Neuronal stem cell (in vitro differentiated cells): ENCODE results near the gene AKAP5.

ENCODE experiments used
- DNase-seq: peaks from one replicate; pipeline ENCODE4 v3.0.0-alpha.2; 2013; ENCODE audit warnings: low spot score
- H2AFZ ChIP-seq: one replicate; pipeline ENCODE4 v1.6.1; 2013; ENCODE audit warnings: mild to moderate bottlenecking, low read length, inconsistent platforms
- H2AK5ac ChIP-seq: 2 replicates; pipeline ENCODE4 v1.6.1; 2013; ENCODE audit warnings: low read depth, mild to moderate bottlenecking, inconsistent platforms, low read length, moderate library complexity, mixed read lengths
- H2BK120ac ChIP-seq: 2 replicates; pipeline ENCODE4 v1.6.1; 2013; ENCODE audit warnings: low read depth, mild to moderate bottlenecking, inconsistent platforms, low read length, moderate library complexity, mixed read lengths
- H2BK12ac ChIP-seq: one replicate; pipeline ENCODE4 v1.6.1; 2013; ENCODE audit warnings: low read length, inconsistent platforms
- H2BK15ac ChIP-seq: 2 replicates; pipeline ENCODE4 v1.6.1; 2013; ENCODE audit warnings: mild to moderate bottlenecking, low read length, inconsistent platforms, mixed read lengths
- H2BK5ac ChIP-seq: one replicate; pipeline ENCODE4 v1.6.1; 2013; ENCODE audit warnings: inconsistent platforms, mild to moderate bottlenecking, low read length, moderate library complexity
- H3K14ac ChIP-seq: one replicate; pipeline ENCODE4 v1.6.1; 2013; ENCODE audit warnings: low read length, inconsistent platforms
- H3K18ac ChIP-seq: 2 replicates; pipeline ENCODE4 v1.6.1; 2013; ENCODE audit warnings: low read length, inconsistent platforms
- H3K23ac ChIP-seq: 2 replicates; pipeline ENCODE4 v1.6.1; 2013; ENCODE audit warnings: low read depth, mild to moderate bottlenecking, mixed read lengths, low read length, inconsistent platforms; ENCODE audit not compliant: poor library complexity
- H3K27ac ChIP-seq: replicated peaks from 3 replicates; pipeline ENCODE4 v1.5.1; 2013; ENCODE audit warnings: low read length, inconsistent platforms
- H3K27me3 ChIP-seq, 3 experiments: 2 replicates each; pipeline ENCODE4 v1.6.1; 2013; ENCODE audit warnings: low read length in 3 of 3, mild to moderate bottlenecking in 2 of 3, inconsistent platforms in 1 of 3, low read depth in 1 of 3, mixed read lengths in 1 of 3, moderate library complexity in 1 of 3; ENCODE audit not compliant: control insufficient read depth in 3 of 3, insufficient read depth in 3 of 3
- H3K36me3 ChIP-seq, 2 donors: replicated peaks in 1 of 2; 2 replicates each; pipeline ENCODE4 v1.6.1; 2013; ENCODE audit warnings: low read length in 2 of 2; ENCODE audit not compliant: control insufficient read depth in 2 of 2, insufficient read depth in 2 of 2
- H3K4ac ChIP-seq: 2 replicates; pipeline ENCODE4 v1.6.1; 2013; ENCODE audit warnings: inconsistent platforms, mild to moderate bottlenecking, low read length, moderate library complexity
- H3K4me1 ChIP-seq, 2 donors: 1 replicate in 1 of 2; 2 replicates in 1 of 2; pipeline ENCODE4 v1.6.1; 2013; ENCODE audit warnings: low read length in 2 of 2, low read depth in 1 of 2; ENCODE audit not compliant: control insufficient read depth in 2 of 2, insufficient read depth in 1 of 2
- H3K4me2 ChIP-seq: one replicate; pipeline ENCODE4 v1.6.1; 2013; ENCODE audit warnings: mild to moderate bottlenecking, low read length, inconsistent platforms; ENCODE audit not compliant: insufficient read depth, poor library complexity, severe bottlenecking
- H3K4me3 ChIP-seq, 2 donors: 2 replicates each; pipeline ENCODE4 v1.5.1; 2013; ENCODE audit warnings: low read length in 2 of 2, mild to moderate bottlenecking in 2 of 2, inconsistent platforms in 1 of 2, moderate library complexity in 1 of 2
- H3K79me1 ChIP-seq: one replicate; pipeline ENCODE4 v1.6.1; 2013; ENCODE audit warnings: low read depth, mild to moderate bottlenecking, inconsistent platforms, low read length, moderate library complexity
- H3K9ac ChIP-seq: one replicate; pipeline ENCODE4 v1.6.1; 2013; ENCODE audit warnings: mild to moderate bottlenecking, low read depth, low read length, inconsistent platforms; ENCODE audit not compliant: poor library complexity
- H3K9me3 ChIP-seq, 2 donors: replicated peaks in 1 of 2; 2 replicates each; pipeline versions ENCODE3 to v1.6.1; 2013; ENCODE audit warnings: low read length in 2 of 2, mild to moderate bottlenecking in 2 of 2, inconsistent platforms in 1 of 2, low read depth in 1 of 2, mixed read lengths in 1 of 2, moderate library complexity in 1 of 2; ENCODE audit not compliant: control insufficient read depth in 2 of 2, insufficient read depth in 1 of 2
- H4K8ac ChIP-seq: one replicate; pipeline ENCODE4 v1.6.1; 2013; ENCODE audit warnings: low read depth, mild to moderate bottlenecking, inconsistent platforms, low read length, moderate library complexity
- H4K91ac ChIP-seq: one replicate; pipeline ENCODE4 v1.6.1; 2013; ENCODE audit warnings: low read length, low read depth, mild to moderate bottlenecking, inconsistent platforms; ENCODE audit not compliant: poor library complexity
- WGBS, 2 donors: extraction: QIAGEN DNeasy Blood & Tissue Kit; methylation state at CpG; one replicate each; pipeline ENCODE4 v1.1.7; 2013; ENCODE audit warnings: missing lambda C conversion rate in 2 of 2, mixed read lengths in 1 of 2; ENCODE audit not compliant: insufficient read length in 2 of 2, insufficient replicate concordance in 1 of 2; ENCODE audit errors: extremely low coverage in 2 of 2; 5-methylcytosine and 5-hydroxymethylcytosine counted together

Gene AKAP5

GRCh38 chr14:64417771-64418125, 47.6 kb upstream of the AKAP5 start:
- Histone ChIP-seq H3K4me2 (no peak overlapping the region), H2BK5ac (no peak overlapping the region), H3K23ac (no peak overlapping the region), H3K4me3 (no peak overlapping the region), H4K91ac (no peak overlapping the region), H2AFZ (no peak overlapping the region), H3K9ac (no peak overlapping the region), H3K4ac (no peak overlapping the region), H3K27ac (no peak overlapping the region), H2BK120ac (no peak overlapping the region), H4K8ac (no peak overlapping the region), H3K18ac (no peak overlapping the region), H3K79me1 (no peaks in the 10 kb centered on the region), H3K27me3 (no peaks in the 10 kb centered on the region), H2AK5ac (no peak overlapping the region), H2BK15ac (no peak overlapping the region), H3K36me3 (peaks cover 37 to 92% of the 10 kb centered on the region in 2 donors), H2BK12ac (no peak overlapping the region), H3K4me1 (no peaks in the 10 kb centered on the region), H3K9me3 (no peaks in the 10 kb centered on the region), H3K14ac (no peak overlapping the region)
- WGBS, 2 donors = no CpG with 5 or more reads among the region's 7 CpGs
- no peak for DNase-seq

DNA sequence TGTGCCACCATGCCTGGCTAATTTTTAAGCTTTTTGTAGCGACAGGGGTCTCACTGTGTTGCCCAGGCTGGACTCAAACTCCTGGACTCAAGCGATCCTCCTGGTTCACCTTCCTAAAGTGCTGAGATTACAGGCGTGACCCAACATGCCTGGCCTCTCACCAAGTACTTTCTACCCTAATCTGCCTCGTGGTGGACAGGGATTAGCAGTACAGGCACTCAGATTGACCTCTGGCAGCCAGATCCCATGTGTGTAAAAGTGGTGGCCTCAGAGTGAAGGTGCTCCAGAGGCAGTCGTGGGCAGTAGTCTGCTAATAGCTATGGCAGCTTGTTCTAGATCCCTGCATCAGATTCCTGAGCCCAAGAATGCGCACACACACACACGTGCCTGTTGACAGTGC, 46.3 kb upstream of the AKAP5 start:
- WGBS, 2 donors = no CpG with 5 or more reads among the region's 7 CpGs
- H2AK5ac ChIP-seq = no peak overlapping the region

GRCh38 chr14:64421166-64421565, 44.1 kb upstream of the AKAP5 start:
- Histone ChIP-seq H2BK120ac (no peak overlapping the region), H3K18ac (no peak overlapping the region), H2BK12ac (no peak overlapping the region), H3K27ac (no peak overlapping the region), H2BK5ac (no peak overlapping the region), H3K4me1 (peaks cover 1 to 3% of the 10 kb centered on the region in 2 donors), H4K8ac (no peak overlapping the region), H3K9ac (no peak overlapping the region), H2BK15ac (no peak overlapping the region), H3K9me3 (no peaks in the 10 kb centered on the region), H4K91ac (no peak overlapping the region), H2AK5ac (no peak overlapping the region), H3K14ac (no peak overlapping the region), H3K4me2 (no peak overlapping the region), H3K79me1 (no peaks in the 10 kb centered on the region), H3K36me3 (peaks cover 39 to 89% of the 10 kb centered on the region in 2 donors), H3K4me3 (no peak overlapping the region), H2AFZ (no peak overlapping the region), H3K4ac (no peak overlapping the region), H3K27me3 (no peaks in the 10 kb centered on the region), H3K23ac (no peak overlapping the region)
- WGBS, 2 donors = no CpG with 5 or more reads among the region's 8 CpGs
- no peak for DNase-seq

More for the DNA sequence above, 46.3 kb upstream of the AKAP5 start:
- Histone ChIP-seq H2BK120ac (no peak overlapping the region), H3K4me3 (no peak overlapping the region), H3K27me3 (no peaks in the 10 kb centered on the region), H3K14ac (no peak overlapping the region), H2BK15ac (no peak overlapping the region), H2BK5ac (no peak overlapping the region), H4K91ac (no peak overlapping the region), H3K23ac (no peak overlapping the region), H2AFZ (no peak overlapping the region), H3K9me3 (no peaks in the 10 kb centered on the region), H3K4me1 (peaks cover 0 to 1% of the 10 kb centered on the region in 2 donors), H3K36me3 (peaks cover 36 to 87% of the 10 kb centered on the region in 2 donors), H3K79me1 (no peaks in the 10 kb centered on the region), H2BK12ac (no peak overlapping the region), H3K4me2 (no peak overlapping the region), H4K8ac (no peak overlapping the region), H3K9ac (no peak overlapping the region), H3K27ac (no peak overlapping the region), H3K4ac (no peak overlapping the region), H3K18ac (no peak overlapping the region)
- no peak for DNase-seq

DNA sequence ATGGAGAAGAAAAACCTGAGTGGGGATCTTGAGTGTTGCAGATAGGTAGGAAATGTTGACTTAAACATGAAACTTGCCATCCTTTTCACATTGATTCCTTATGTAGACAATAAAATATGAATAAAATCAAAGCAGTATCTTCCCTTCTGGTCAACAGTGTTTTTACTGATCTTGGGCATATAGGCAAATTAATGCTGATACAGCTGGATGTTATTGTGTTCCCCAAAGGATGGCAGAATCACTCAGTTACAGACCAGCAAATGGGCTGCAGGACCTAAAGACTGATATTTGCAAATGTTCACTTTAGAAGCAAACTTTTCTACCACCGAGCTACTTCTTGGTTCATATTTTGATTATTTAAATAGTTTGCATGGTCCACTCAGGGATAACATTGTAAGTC, 43.3 kb upstream of the AKAP5 start:
- Histone ChIP-seq H3K14ac (no peak overlapping the region), H2AK5ac (no peak overlapping the region)

More for the DNA sequence above, 43.3 kb upstream of the AKAP5 start:
- H3K4me3 ChIP-seq = no peak overlapping the region
- no peak overlapping the region for H2AFZ ChIP-seq
- no peaks in the 10 kb centered on the region for H3K27me3 ChIP-seq
- H3K4me1 ChIP-seq = peaks cover 1 to 3% of the 10 kb centered on the region in 2 donors
- H2BK5ac ChIP-seq = no peak overlapping the region
- H3K79me1 ChIP-seq = no peaks in the 10 kb centered on the region
- H2BK120ac ChIP-seq = no peak overlapping the region
- H3K18ac ChIP-seq = no peak overlapping the region
- no peaks in the 10 kb centered on the region for H3K9me3 ChIP-seq
- H4K8ac ChIP-seq = no peak overlapping the region
- H2BK12ac ChIP-seq = no peak overlapping the region
- no CpG with 5 or more reads among the region's 1 CpG for WGBS, 2 donors
- no peak overlapping the region for H2BK15ac ChIP-seq
- H3K27ac ChIP-seq = no peak overlapping the region
- no peak overlapping the region for H4K91ac ChIP-seq
- no peak overlapping the region for H3K4ac ChIP-seq
- H3K36me3 ChIP-seq = peaks cover 38 to 89% of the 10 kb centered on the region in 2 donors
- no peak overlapping the region for H3K9ac ChIP-seq
- no peak overlapping the region for H3K23ac ChIP-seq
- no peak overlapping the region for H3K4me2 ChIP-seq
- no peak for DNase-seq
